ENCODE data around the gene ADAMTS4.
"Not testable (repeated sequence)": the region's sequence is repeated elsewhere in the genome, so short reads cannot be mapped to it uniquely, and the experiment has no call there.

The ADAMTS4 gene, protein sequence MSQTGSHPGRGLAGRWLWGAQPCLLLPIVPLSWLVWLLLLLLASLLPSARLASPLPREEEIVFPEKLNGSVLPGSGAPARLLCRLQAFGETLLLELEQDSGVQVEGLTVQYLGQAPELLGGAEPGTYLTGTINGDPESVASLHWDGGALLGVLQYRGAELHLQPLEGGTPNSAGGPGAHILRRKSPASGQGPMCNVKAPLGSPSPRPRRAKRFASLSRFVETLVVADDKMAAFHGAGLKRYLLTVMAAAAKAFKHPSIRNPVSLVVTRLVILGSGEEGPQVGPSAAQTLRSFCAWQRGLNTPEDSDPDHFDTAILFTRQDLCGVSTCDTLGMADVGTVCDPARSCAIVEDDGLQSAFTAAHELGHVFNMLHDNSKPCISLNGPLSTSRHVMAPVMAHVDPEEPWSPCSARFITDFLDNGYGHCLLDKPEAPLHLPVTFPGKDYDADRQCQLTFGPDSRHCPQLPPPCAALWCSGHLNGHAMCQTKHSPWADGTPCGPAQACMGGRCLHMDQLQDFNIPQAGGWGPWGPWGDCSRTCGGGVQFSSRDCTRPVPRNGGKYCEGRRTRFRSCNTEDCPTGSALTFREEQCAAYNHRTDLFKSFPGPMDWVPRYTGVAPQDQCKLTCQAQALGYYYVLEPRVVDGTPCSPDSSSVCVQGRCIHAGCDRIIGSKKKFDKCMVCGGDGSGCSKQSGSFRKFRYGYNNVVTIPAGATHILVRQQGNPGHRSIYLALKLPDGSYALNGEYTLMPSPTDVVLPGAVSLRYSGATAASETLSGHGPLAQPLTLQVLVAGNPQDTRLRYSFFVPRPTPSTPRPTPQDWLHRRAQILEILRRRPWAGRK

GRCh38 chr1:161198897-161199431 lies at the start of gene ADAMTS4:
Gene ADAMTS4, minus strand, starts transcription at chr1:161199054. Its CDS starts 427 bp downstream, at chr1:161198627.
- DNase-seq, result peak in 47 of 51 donors; percentile 18 to 92 (median 66)

DNA sequence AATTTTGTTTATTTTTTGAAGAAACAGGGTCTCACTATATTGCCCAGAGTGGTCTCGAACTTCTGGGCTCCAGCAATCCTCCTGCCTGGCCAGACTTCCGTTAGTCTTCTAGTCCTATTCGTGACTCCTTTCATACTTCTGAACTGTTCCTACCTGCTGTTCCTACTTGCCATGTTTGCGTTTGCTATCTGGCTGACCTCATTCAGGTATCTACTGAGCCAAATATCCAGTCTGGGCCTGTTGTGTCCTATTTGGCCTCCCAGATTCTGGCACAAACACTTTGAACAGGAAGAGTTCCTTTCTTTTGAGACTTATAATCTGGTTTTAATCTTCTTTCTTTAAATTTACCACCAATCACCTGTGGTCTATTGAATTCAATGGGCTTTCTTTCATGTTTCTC lies 46.0 kb upstream of the ADAMTS4 start:
- no peak for DNase-seq

- DNase-seq, result no peak
Measured at GRCh38 chr1:161242313-161242712, 43.5 kb upstream of the ADAMTS4 start.

DNA sequence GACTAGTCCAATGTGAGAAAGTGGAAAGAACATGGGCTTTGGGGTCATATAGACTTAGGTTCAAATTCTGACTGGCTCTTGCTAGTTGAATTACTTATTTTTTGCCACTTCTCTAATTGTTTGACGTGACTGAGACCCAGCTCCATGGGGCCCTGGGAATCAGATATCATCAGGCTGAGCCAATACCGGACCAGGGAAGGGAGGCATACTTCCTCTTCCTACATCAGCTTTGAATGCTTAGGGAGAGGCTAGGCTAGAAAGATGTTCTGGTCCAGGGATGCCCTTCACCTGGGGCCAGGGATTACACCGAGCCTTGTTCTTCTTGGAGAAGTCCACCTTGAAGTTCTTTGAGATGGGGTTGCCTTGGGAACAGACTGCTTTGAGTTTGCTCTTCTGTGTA lies 42.8 kb upstream of the ADAMTS4 start:
- no peak for DNase-seq

DNA sequence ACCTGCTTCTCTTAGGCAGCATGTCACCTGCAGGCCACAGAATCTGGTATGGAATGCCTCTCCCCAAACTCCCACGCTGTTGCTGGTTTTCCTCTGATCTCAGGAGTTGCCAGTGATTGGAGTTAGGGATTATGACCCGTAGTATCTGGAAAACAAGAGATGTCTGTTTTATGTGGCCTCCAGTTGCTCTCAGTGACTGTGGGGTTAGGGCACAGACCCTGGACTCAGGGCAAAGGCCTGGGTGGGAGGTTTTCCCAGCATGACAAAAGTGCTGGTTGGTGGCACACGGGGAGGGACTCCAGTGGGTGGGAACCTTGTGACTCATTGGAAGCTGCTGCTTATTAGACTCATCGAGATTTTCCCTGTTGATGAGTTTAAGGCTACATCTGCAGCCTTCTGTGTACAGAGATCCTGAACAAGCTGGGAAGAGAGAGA lies 39.2 kb upstream of the ADAMTS4 start, which contains the start of gene NR1I3:
TSS of gene NR1I3 (minus strand) at position 165 of the 435 bp plus-strand sequence. CDS start 1,638 bp downstream, outside the sequence.
- peak in 2 of 51 donors; percentile 14 to 23 for DNase-seq

DNA sequence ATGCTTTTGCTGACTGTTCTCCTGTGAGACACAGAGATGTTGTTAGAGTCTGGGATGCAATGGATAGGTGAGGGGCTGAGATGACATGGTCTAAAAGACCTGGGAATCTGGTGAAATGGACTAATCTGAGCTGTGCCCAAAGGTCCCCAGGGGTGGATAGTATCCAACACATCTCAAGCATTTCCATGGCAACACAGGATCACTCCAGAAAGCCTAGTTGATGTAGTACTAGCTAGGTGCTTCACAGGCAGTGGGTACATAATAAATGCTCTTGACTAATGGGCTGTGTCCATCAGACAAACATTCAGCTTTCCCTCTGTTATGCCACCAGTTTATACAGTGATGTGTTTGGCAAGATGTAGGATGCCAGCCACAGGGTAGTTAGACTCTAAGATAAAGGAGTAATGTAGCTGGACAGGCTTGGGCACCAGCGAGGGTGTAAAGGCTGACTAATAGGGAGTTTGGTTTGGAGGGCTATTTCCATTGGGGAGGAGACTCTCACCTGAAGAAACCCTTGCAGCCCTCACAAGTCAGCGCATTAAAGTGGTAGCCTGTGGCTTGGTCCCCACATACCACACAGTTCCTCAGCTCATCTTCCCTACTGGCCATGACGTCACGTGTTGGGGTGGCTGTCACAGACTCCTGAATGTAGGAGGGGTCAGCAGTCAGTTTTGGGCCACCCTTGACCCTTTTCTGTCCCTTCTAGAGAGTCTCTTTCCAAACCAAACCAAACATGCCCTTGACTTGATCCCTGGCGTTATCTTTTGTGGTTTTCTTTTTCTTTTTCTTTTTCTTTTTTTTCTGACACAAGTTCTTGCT lies 37.3 kb upstream of the ADAMTS4 start:
- DNase-seq, result no peak

- DNase-seq, result no peak
Measured at GRCh38 chr1:161233102-161233501, 34.2 kb upstream of the ADAMTS4 start.

DNA sequence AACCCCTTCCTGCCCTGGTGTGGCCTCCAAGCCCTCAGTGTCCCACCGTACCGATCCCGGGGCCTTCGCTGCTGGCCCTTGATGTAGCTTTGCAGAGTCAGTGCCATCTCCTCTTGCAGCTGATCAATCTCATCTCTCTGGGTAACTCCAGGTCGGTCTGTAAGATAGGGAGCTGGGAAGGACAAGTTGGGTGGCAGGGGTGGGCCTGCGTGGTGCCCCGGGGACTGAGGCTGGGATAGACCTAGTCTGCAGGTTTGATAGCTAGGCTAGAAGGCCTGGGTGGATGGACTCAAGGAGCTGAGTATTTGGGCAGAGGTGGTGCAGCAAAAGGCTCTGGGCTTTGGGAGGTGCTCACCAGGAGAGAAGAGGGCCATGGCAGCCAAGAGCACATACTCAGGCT lies 31.9 kb upstream of the ADAMTS4 start:
- DNase-seq, result no peak

DNA sequence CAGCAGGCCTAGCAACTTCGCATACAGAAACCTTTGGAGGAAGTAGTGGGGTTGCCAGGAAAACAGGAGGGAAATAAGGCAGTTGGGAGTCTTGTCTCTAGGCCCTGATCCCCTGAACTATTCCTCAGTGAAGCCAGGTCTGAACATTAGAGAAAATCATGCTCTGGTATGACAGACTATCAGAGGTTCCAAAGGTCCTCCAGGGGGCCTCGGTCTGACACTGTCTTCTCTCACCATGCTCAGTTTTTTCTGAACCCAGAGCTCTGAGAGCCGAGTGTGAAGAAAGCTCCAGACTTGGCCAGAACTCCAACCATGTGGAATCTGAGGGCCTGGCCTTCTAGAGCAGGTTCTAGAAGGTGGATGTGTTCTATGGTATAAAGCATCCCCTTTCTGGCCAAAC lies 31.0 kb upstream of the ADAMTS4 start:
- no peak for DNase-seq

GRCh38 chr1:161228032-161228431 lies 29.2 kb upstream of the ADAMTS4 start:
- no peak for DNase-seq

DNA sequence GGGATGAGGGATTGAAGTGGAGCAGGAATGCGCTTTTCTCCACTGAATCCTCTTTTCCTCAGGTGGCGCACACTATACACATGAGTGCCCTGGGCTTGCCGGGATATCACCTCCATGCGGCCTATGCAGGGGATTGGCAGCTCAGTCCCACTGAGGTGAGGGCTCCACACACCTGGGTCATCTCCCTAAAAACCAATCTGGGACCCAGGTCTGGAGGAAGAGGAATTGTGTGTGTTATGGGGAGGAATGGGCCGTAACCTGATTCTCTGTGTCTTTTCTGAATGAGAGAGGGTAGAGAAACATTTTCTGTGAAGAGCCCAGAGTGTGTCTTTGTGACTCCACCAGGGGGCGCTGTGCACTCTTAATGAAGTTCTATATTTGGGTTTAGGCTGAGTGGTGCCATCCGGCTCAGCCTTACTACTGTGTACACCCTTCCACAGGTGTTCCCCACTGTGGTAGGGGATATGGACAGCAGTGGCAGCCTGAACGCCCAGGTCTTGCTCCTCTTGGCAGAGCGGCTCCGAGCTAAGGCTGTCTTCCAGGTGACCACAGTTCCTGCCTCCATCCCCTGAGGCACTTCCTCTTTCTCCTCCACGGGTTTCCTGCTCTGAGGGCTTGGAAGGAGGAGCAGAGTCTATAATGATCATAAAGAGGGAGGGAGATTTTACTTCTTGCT lies 28.5 kb upstream of the ADAMTS4 start:
- peak; percentile 7 to 88 (median 63) for DNase-seq

DNA sequence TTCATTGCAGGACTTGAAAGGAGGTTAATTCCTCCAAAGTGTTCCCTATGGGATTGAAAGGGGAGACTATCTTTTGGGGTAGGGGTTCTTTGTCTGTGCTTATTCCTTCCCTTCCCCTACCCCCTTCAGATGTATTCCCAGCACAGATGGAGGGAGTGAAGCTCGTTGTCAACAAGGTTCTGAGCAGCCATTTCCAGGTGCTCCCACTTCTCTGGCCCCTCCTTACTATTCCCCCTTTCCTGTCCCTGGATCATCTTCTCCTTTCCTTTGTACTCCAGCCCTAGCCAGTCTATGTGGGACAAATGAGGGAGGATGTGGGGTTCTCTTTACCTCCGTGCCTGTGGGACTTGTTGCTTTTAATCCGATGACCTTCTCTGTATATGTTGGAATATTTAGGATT lies 27.9 kb upstream of the ADAMTS4 start:
- DNase-seq, result peak in 2 of 51 donors; percentile 29 to 41

DNA sequence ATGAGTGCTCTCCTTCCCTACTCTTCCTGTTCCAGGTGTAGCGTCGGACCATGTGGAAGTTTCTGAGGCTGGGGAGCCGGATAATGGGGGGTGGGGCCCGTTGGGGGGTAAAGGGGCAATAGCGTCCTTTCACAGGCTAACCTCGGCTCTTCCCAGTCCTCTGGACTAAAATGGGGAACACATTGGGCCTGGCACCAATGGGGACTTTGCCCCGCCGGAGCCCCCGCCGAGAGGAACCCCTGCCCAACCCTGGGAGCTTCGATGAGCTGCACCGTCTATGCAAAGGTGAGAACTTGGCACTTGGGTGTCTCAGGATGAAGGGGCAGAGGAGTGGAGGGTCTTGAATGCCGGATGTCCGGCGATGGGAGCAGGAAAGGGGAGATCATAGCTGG lies 27.5 kb upstream of the ADAMTS4 start:
- peak in 2 of 51 donors; percentile 5 to 8 for DNase-seq

GRCh38 chr1:161225534-161226319 lies 26.9 kb upstream of the ADAMTS4 start, which contains the start of gene TOMM40L:
Gene TOMM40L, plus strand, starts transcription at chr1:161226060. Its CDS starts 430 bp downstream, at chr1:161226490.
- peak; percentile 31 to 94 (median 81) for DNase-seq

GRCh38 chr1:161225178-161225533 lies 26.3 kb upstream of the ADAMTS4 start:
- no peak for DNase-seq

- not testable (repeated sequence) for DNase-seq
Measured at GRCh38 chr1:161224695-161225087, 25.8 kb upstream of the ADAMTS4 start.

DNA sequence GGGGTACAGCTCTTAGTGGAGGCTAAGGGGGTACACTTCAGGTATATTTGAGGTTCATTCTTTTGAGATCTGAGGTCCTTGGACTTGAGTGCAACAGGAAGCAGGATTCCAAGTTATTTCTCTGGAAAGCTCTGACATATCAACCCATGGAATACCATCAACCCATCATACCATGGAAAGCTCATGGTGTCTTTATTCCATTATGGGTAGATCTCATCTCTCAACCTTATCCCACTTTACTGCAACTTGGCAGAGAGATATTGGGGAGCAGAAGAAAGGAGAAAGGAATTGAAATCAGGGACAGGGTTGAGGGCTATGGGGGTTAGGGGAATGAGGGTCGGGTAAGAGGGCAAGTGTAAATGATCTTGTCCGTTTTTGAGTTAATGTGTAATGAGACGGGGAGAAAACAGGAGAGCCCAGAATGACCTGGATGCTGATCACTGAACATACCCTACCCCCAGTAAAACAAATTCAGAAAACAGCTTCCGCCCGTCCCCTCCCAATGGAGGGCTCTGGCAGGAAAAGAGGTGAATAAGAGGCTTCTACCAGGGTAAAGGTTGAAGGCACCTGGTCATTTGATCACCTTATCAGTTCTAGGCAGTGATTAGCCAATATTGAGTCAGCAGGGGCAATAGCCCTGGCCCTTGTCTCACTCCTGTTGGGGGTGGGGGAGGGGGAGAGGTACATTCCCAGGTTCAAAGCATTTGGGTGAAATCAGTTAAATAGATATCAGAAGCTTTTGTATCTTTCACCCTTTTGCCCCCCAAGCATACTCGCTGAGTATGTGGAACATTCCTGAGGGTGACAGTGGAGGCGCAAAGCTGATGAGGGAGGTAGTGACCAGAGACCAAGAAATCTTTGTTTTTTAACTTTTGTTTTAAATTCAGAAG lies 25.2 kb upstream of the ADAMTS4 start:
- DNase-seq, result no peak

DNA sequence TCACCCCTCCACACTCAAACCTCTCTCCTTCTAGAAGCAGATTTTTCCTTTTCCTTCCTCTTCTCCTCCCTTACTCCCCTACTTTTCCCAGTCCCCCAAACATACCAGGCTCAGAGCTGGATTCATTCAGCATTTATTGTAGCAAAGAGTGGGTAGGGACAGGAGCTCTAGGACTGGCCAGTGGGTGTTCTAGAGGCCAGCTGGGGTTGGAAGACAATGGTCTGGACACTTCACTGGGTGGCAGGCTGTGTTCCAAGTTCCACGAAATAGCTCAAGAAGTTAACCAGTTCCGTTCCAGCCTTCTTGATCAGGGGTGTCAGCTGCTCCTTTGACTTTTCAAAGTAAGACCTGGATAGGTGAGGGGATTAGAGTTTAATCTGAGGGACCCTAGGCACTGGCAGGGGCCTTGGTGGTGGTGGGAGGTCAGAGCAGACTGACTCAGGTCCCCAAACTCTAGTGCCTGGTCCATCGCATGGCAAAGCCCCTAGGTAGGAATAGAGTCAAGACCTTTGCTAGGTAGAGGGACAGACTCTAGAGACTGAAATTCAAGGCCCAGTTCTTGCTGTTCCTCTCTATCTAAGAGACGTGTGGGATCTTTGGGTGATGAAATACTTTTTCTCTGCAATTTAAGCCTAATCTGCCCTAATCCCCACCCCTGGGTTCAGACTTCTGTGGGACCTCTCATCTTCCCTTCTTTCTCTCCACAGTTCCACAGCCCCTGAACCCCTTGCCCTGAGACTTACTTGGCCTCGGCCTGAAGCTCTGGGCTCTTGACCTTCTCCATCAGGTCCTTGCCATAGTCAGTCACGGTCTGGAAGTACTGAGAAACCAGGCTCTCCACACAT lies 23.5 kb upstream of the ADAMTS4 start:
- no peak for DNase-seq
